ENCODE measurements around the gene PNLDC1.
"Not testable (repeated sequence)": the region's sequence is repeated elsewhere in the genome, so short reads cannot be mapped to it uniquely, and the experiment has no call there.

The PNLDC1 gene

GRCh38 chr6:159819932-159820640, 20.0 kb downstream of the PNLDC1 start:
- DNase-seq (ENCODE audit: low read depth): no peak

- no peak for DNase-seq (ENCODE audit: low read depth)
Measured at GRCh38 chr6:159821122-159821521, 21.0 kb downstream of the PNLDC1 start.

- DNase-seq (ENCODE audit: low read depth): no peak
Measured at GRCh38 chr6:159821726-159822125, 21.6 kb downstream of the PNLDC1 start.

- no peak for DNase-seq (ENCODE audit: low read depth)
Measured at GRCh38 chr6:159823953-159824352, 23.9 kb downstream of the PNLDC1 start.

- not testable (repeated sequence) for DNase-seq (ENCODE audit: low read depth)
Measured at GRCh38 chr6:159824690-159825089, 24.6 kb downstream of the PNLDC1 start.

- no peak for DNase-seq (ENCODE audit: low read depth)
Measured at GRCh38 chr6:159826004-159826403, 25.9 kb downstream of the PNLDC1 start.

GRCh38 chr6:159826968-159827647, 27.0 kb downstream of the PNLDC1 start:
- no peak for DNase-seq (ENCODE audit: low read depth)

GRCh38 chr6:159828074-159828473, 28.0 kb downstream of the PNLDC1 start:
- DNase-seq (ENCODE audit: low read depth): no peak

- no peak for DNase-seq (ENCODE audit: low read depth)
Measured at GRCh38 chr6:159829526-159829925, 29.4 kb downstream of the PNLDC1 start.

GRCh38 chr6:159830501-159831372, 30.7 kb downstream of the PNLDC1 start:
- no peak for DNase-seq (ENCODE audit: low read depth)

- no peak for DNase-seq (ENCODE audit: low read depth)
Measured at GRCh38 chr6:159831373-159831679, 31.2 kb downstream of the PNLDC1 start.

GRCh38 chr6:159832946-159833345, 32.9 kb downstream of the PNLDC1 start:
- DNase-seq (ENCODE audit: low read depth): no peak

GRCh38 chr6:159833556-159833955, 33.5 kb downstream of the PNLDC1 start:
- no peak for DNase-seq (ENCODE audit: low read depth)

- no peak for DNase-seq (ENCODE audit: low read depth)
Measured at GRCh38 chr6:159833997-159834603, 34.0 kb downstream of the PNLDC1 start.

- no peak for DNase-seq (ENCODE audit: low read depth)
Measured at GRCh38 chr6:159836718-159837490, 36.8 kb downstream of the PNLDC1 start.

GRCh38 chr6:159837511-159837910, 37.4 kb downstream of the PNLDC1 start:
- no peak for DNase-seq (ENCODE audit: low read depth)

- DNase-seq (ENCODE audit: low read depth): no peak
Measured at GRCh38 chr6:159838020-159838744, 38.1 kb downstream of the PNLDC1 start.

GRCh38 chr6:159842035-159842434, 42.0 kb downstream of the PNLDC1 start:
- no peak for DNase-seq (ENCODE audit: low read depth)

GRCh38 chr6:159844737-159845645, 44.9 kb downstream of the PNLDC1 start:
- no peak for DNase-seq (ENCODE audit: low read depth)

GRCh38 chr6:159848552-159848951, 48.5 kb downstream of the PNLDC1 start:
- not testable (repeated sequence) for DNase-seq (ENCODE audit: low read depth)

Measured in activated T-helper 1 cell treated with Interleukin-2 at 50 U/mL for 16 hours (primary cell).